ENCODE data around the gene SLC25A43.

DNA sequence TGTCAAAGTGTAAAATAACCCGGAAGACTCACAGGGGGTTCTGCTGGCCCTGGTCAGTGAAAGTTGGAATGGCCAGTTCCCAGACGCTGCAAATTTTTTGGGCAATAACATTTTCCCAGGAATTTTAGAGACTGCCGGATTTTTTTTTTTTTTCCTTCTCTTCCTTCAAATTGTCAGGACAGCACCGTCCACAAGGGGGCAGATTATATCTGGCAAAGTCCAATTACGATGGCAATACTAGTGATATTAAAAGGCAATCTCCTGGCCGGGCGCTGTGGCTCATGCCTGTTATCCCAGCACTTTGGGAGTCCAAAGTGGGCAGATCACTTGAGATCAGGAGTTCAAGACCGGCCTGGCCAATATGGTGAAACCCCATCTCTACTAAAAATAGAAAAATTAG is 89.6 kb downstream of the SLC25A43 start:
- TF ChIP-seq GABPA (IDR thresholded peaks at IDR 0.05; ENCODE audit: low read depth), result no peak
- TF ChIP-seq POLR2AphosphoS5 (IDR thresholded peaks at IDR 0.05; ENCODE audit: low read depth), result no peak
- TF ChIP-seq, protein P1, sequence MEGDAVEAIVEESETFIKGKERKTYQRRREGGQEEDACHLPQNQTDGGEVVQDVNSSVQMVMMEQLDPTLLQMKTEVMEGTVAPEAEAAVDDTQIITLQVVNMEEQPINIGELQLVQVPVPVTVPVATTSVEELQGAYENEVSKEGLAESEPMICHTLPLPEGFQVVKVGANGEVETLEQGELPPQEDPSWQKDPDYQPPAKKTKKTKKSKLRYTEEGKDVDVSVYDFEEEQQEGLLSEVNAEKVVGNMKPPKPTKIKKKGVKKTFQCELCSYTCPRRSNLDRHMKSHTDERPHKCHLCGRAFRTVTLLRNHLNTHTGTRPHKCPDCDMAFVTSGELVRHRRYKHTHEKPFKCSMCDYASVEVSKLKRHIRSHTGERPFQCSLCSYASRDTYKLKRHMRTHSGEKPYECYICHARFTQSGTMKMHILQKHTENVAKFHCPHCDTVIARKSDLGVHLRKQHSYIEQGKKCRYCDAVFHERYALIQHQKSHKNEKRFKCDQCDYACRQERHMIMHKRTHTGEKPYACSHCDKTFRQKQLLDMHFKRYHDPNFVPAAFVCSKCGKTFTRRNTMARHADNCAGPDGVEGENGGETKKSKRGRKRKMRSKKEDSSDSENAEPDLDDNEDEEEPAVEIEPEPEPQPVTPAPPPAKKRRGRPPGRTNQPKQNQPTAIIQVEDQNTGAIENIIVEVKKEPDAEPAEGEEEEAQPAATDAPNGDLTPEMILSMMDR (IDR thresholded peaks at IDR 0.05; ENCODE audit: insufficient read depth, low read length), result peak; percentile 16
- TF ChIP-seq, protein P2, sequence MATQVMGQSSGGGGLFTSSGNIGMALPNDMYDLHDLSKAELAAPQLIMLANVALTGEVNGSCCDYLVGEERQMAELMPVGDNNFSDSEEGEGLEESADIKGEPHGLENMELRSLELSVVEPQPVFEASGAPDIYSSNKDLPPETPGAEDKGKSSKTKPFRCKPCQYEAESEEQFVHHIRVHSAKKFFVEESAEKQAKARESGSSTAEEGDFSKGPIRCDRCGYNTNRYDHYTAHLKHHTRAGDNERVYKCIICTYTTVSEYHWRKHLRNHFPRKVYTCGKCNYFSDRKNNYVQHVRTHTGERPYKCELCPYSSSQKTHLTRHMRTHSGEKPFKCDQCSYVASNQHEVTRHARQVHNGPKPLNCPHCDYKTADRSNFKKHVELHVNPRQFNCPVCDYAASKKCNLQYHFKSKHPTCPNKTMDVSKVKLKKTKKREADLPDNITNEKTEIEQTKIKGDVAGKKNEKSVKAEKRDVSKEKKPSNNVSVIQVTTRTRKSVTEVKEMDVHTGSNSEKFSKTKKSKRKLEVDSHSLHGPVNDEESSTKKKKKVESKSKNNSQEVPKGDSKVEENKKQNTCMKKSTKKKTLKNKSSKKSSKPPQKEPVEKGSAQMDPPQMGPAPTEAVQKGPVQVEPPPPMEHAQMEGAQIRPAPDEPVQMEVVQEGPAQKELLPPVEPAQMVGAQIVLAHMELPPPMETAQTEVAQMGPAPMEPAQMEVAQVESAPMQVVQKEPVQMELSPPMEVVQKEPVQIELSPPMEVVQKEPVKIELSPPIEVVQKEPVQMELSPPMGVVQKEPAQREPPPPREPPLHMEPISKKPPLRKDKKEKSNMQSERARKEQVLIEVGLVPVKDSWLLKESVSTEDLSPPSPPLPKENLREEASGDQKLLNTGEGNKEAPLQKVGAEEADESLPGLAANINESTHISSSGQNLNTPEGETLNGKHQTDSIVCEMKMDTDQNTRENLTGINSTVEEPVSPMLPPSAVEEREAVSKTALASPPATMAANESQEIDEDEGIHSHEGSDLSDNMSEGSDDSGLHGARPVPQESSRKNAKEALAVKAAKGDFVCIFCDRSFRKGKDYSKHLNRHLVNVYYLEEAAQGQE (IDR thresholded peaks at IDR 0.05; ENCODE audit: insufficient replicate concordance, low read depth), result no peak
